ENCODE results near the gene CD151. TPM values are rescaled to one million over a fixed set of nuclear protein-coding genes. Genes with fewer than 3 reads are reported as not detected.

CD151 gene
- total RNA-seq, 1 experiment from 2014 or later = 115 TPM

GRCh38 chr11:853682-854448, 21.1 kb downstream of the CD151 start:
- no peaks in the 10 kb centered on the region for H3K9me3 Mint-ChIP-seq
- no peaks in the 10 kb centered on the region; the same call in 1 of the 2 replicates for H3K27me3 Mint-ChIP-seq (ENCODE audit: low read depth)
- ChIA-PET POLR2A (no interaction called here), CTCF (interaction anchor here (0.7 to 1.6 kb wide), 2 partner anchors 23 to 44 kb away, joined by 3 to 6 read pairs; no protein-coding TSS in a partner anchor)
- ATAC-seq (no peak), DNase-seq (ENCODE audit: low spot score) (no peak)
- H3K27ac Mint-ChIP-seq = no peak overlapping the region
- peaks cover 25% of the 10 kb centered on the region for H3K4me1 Mint-ChIP-seq
- no peak overlapping the region for H3K4me3 Mint-ChIP-seq
- no peak for TF ChIP-seq ELF4 (CRISPR knock-in tag; IDR thresholded peaks at IDR 0.05; ENCODE audit: low read depth)
- no peaks in the 10 kb centered on the region for H3K36me3 Mint-ChIP-seq

- Mint-ChIP-seq H3K36me3 (no peaks in the 10 kb centered on the region), H3K27ac (no peak overlapping the region), H3K4me3 (no peak overlapping the region), H3K9me3 (no peaks in the 10 kb centered on the region), H3K27me3 (ENCODE audit: low read depth) (no peaks in the 10 kb centered on the region; the same call in 1 of the 2 replicates), H3K4me1 (peaks cover 25% of the 10 kb centered on the region)
- ChIA-PET CTCF (interaction anchor here (1.6 to 2.8 kb wide), 2 partner anchors 11 to 43 kb away, joined by 6 to 14 read pairs; partner anchors contain the start of genes POLR2L and TSPAN4), POLR2A (no interaction called here)
- DNase-seq (ENCODE audit: low spot score) (no peak), ATAC-seq (no peak)
- no peak for TF ChIP-seq TP53 (CRISPR knock-in tag; IDR thresholded peaks at IDR 0.05)
- TF ChIP-seq ZBTB43 (CRISPR knock-in tag; IDR thresholded peaks at IDR 0.05) = no peak
These were observed 22.0 kb downstream of the CD151 start for GRCh38 chr11:854601-855329.

- POLR2A ChIA-PET = no interaction called here
- H3K27ac Mint-ChIP-seq = no peak overlapping the region
- no peak overlapping the region for H3K4me3 Mint-ChIP-seq
These were observed 22.6 kb downstream of the CD151 start for GRCh38 chr11:855330-855674.

More at GRCh38 chr11:855330-855674, 22.6 kb downstream of the CD151 start:
- CTCF ChIA-PET = interaction anchor here (1.0 to 2.8 kb wide), 2 partner anchors 12 to 43 kb away, joined by 3 to 14 read pairs; partner anchors contain the start of genes POLR2L and TSPAN4
- H3K9me3 Mint-ChIP-seq = no peaks in the 10 kb centered on the region
- H3K36me3 Mint-ChIP-seq = no peaks in the 10 kb centered on the region
- ATAC-seq = no peak
- no peak for DNase-seq (ENCODE audit: low spot score)
- no peak for TF ChIP-seq MYBL2 (CRISPR knock-in tag; IDR thresholded peaks at IDR 0.05)
- no peak for TF ChIP-seq HMGXB4 (CRISPR knock-in tag; IDR thresholded peaks at IDR 0.05)
- TF ChIP-seq ZSCAN18 (CRISPR knock-in tag; IDR thresholded peaks at IDR 0.05) = no peak
- no peak for TF ChIP-seq MXD4 (CRISPR knock-in tag; IDR thresholded peaks at IDR 0.05; ENCODE audit: borderline replicate concordance)
- TF ChIP-seq EMX1 (CRISPR knock-in tag; IDR thresholded peaks at IDR 0.05) = no peak
- no peak for TF ChIP-seq ZNF396 (CRISPR knock-in tag; IDR thresholded peaks at IDR 0.05; ENCODE audit: borderline replicate concordance)
- no peak for TF ChIP-seq MLX (CRISPR knock-in tag; IDR thresholded peaks at IDR 0.05)
- TF ChIP-seq SP1 (CRISPR knock-in tag; conservative IDR thresholded peaks at IDR 0.05) = no peak
- TF ChIP-seq TEAD1 (CRISPR knock-in tag; IDR thresholded peaks at IDR 0.05) = no peak
- no peak for TF ChIP-seq HMGA2 (CRISPR knock-in tag; IDR thresholded peaks at IDR 0.05)
- TF ChIP-seq ZNF416 (CRISPR knock-in tag; IDR thresholded peaks at IDR 0.05) = no peak
- TF ChIP-seq AFF4 (CRISPR knock-in tag; IDR thresholded peaks at IDR 0.05; ENCODE audit: borderline replicate concordance) = no peak
- TF ChIP-seq JAZF1 (CRISPR knock-in tag; IDR thresholded peaks at IDR 0.05) = no peak
- peaks cover 3% of the 10 kb centered on the region; the same call in 1 of the 2 replicates for H3K27me3 Mint-ChIP-seq (ENCODE audit: low read depth)
- H3K4me1 Mint-ChIP-seq = peaks cover 25% of the 10 kb centered on the region

All from WTC11 (cell line).